GM23248 (cell line): Measurements from ENCODE around the gene ADARB1. TPM values are rescaled to one million over a fixed set of nuclear protein-coding genes. Genes with fewer than 3 reads are reported as not detected.

Experiments
- DNase-seq: peaks from one replicate; pipeline ENCODE4 v3.0.0-alpha.2; 2015
- H2AFZ ChIP-seq: fragments of 200-600 bp; sonication (generic); 2 replicates; pipeline ENCODE4 v1.6.1; 2016; ENCODE audit warnings: antibody characterized with exemption
- H3F3A ChIP-seq: fragments of 200-600 bp; sonication (generic); 2 replicates; pipeline ENCODE4 v1.6.1; 2016; ENCODE audit warnings: mild to moderate bottlenecking, antibody characterized with exemption, mixed run types; ENCODE audit not compliant: insufficient read depth
- H3K27ac ChIP-seq: fragments of 200-600 bp; sonication (generic); 2 replicates; pipeline ENCODE4 v1.5.1; 2016; ENCODE audit warnings: mild to moderate bottlenecking
- H3K27me3 ChIP-seq: fragments of 200-600 bp; sonication (generic); replicated peaks from 2 replicates; pipeline ENCODE4 v1.6.1; 2016; ENCODE audit warnings: mild to moderate bottlenecking; ENCODE audit not compliant: insufficient read depth
- H3K36me3 ChIP-seq: fragments of 200-600 bp; sonication (generic); 2 replicates; pipeline ENCODE4 v1.6.1; 2016; ENCODE audit warnings: low read depth, mild to moderate bottlenecking
- H3K4me1 ChIP-seq: fragments of 200-600 bp; sonication (generic); 2 replicates; pipeline ENCODE4 v1.6.1; 2016; ENCODE audit warnings: mild to moderate bottlenecking; ENCODE audit not compliant: insufficient read depth
- H3K4me2 ChIP-seq: fragments of 200-600 bp; sonication (generic); one replicate; pipeline ENCODE4 v1.6.1; 2016; ENCODE audit warnings: mild to moderate bottlenecking; ENCODE audit not compliant: unreplicated experiment
- H3K4me3 ChIP-seq: fragments of 200-600 bp; sonication (generic); 2 replicates; pipeline ENCODE4 v1.5.1; 2016; ENCODE audit warnings: mild to moderate bottlenecking
- H3K79me2 ChIP-seq: fragments of 200-600 bp; sonication (generic); 2 replicates; pipeline ENCODE4 v1.6.1; 2016; ENCODE audit warnings: mild to moderate bottlenecking; ENCODE audit not compliant: insufficient read depth
- H3K9ac ChIP-seq: fragments of 200-600 bp; sonication (generic); 2 replicates; pipeline ENCODE4 v1.6.1; 2016; ENCODE audit warnings: mild to moderate bottlenecking
- H3K9me2 ChIP-seq: fragments of 200-600 bp; sonication (generic); 2 replicates; pipeline ENCODE4 v1.6.1; 2016; ENCODE audit warnings: mixed run types, mild to moderate bottlenecking, moderate library complexity; ENCODE audit not compliant: insufficient read depth
- H3K9me3 ChIP-seq: fragments of 200-600 bp; sonication (generic); one replicate; pipeline ENCODE4 v1.6.1; 2017; ENCODE audit warnings: low read depth
- H4K20me1 ChIP-seq: fragments of 200-600 bp; sonication (generic); 2 replicates; pipeline ENCODE4 v1.6.0; 2016; ENCODE audit not compliant: insufficient read depth
- EZH2 ChIP-seq: fragments of 200-600 bp; sonication (generic); IDR thresholded peaks from 2 replicates; pipeline ENCODE4 v1.6.1; 2018; ENCODE audit warnings: antibody characterized with exemption, mild to moderate bottlenecking; ENCODE audit not compliant: insufficient read depth, poor library complexity, severe bottlenecking
- EZH2phosphoT487 ChIP-seq: fragments of 200-600 bp; sonication (generic); IDR thresholded peaks from 2 replicates; pipeline ENCODE4 v1.6.1; 2018; ENCODE audit warnings: antibody characterized with exemption, moderate library complexity, mild to moderate bottlenecking, low read depth; ENCODE audit not compliant: insufficient read depth
- WGBS, 2 experiments: methylation state at CpG; one replicate each; pipeline ENCODE4 v1.1.6; 2015 to 2017; ENCODE audit warnings: low lambda C conversion rate in 2 of 2, low coverage in 1 of 2; ENCODE audit errors: missing lambda C conversion rate in 2 of 2; 5-methylcytosine and 5-hydroxymethylcytosine counted together
- in situ Hi-C: fragments of 300-500 bp; cut with MboI; formaldehyde crosslinking; loops from 2 replicates; pipeline ENCODE4 v1.15.0; 2020
- polyA plus RNA-seq: library from polyadenylated mRNA; unstranded; fragments of >200 nt; fragmentation: Nextera tagmentation; extraction: Ambion mirVana; gene quantifications from 2 replicates; pipeline ENCODE4 v1.2.1, GENCODE V29; 2016
- total RNA-seq: library from RNA; depleted of rRNA; stranded (reverse); fragments of >200 nt; shearing (Covaris generic); gene quantifications from 2 replicates; pipeline ENCODE4 v1.2.3, GENCODE V29; 2014

Gene ADARB1
- total and polyA plus RNA-seq, 2 experiments from 2014 or later = 16.3 to 17.4 TPM

DNA sequence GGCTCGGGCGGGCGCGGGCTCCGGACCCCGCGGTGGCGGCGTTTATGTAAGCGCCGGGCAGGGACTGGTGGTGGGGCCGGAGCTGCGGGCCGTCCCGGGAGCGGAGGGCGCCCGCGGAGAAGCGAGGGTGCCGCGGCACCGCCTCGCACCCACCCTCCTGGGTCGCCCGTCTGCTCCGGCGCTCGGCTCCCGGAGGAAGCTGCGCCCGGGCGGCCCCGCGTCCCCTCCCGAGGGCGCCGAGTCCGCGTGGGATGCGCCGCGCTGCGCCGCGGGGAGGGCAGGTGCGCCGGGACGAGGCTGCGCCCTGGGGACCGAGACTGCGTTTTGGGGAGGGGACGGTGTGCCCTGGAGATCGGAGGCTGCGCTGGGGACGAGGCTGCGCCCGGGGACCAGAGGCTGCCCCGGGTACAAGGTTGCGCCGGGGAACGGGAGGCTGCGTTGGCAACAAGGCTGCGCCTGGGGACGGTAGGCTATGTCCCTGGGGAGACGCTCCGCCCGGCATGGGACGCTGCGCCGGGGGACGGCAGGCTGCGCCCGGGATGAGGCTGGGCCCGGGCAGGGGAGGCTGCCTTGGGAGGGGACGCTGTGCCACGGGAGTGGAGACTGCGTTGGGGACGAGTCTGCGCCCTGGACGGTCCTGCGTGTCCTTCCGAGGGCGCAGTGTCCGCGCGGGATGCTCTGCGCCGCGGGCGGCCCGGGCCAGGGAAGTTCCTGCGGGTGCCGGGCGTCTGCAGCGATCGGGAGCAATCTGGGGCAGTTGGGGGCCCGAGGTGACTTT lies 627 bp downstream of the ADARB1 start:
- Histone ChIP-seq H3K4me3 (peak overlapping the region; percentile 79), H3K27ac (peak overlapping the region; percentile 58), H3K9me3 (no peaks in the 10 kb centered on the region), H3K9me2 (no peaks in the 10 kb centered on the region), H4K20me1 (no peaks in the 10 kb centered on the region), H3K4me2 (peak overlapping the region; percentile 98), H3F3A (peaks cover 30% of the 10 kb centered on the region), H3K27me3 (no peaks in the 10 kb centered on the region), H2AFZ (peak overlapping the region; percentile 40), H3K36me3 (no peaks in the 10 kb centered on the region), H3K4me1 (peaks cover 26% of the 10 kb centered on the region), H3K79me2 (peaks cover 50% of the 10 kb centered on the region), H3K9ac (peak overlapping the region; percentile 76)
- WGBS, 2 experiments = 1 to 2% methylated on average over 77 to 79 of the region's 98 CpGs
- TF ChIP-seq EZH2phosphoT487 = no peak
- no peak for TF ChIP-seq EZH2
- DNase-seq = peak; percentile 52
- in situ Hi-C loops = no loop called here

DNA sequence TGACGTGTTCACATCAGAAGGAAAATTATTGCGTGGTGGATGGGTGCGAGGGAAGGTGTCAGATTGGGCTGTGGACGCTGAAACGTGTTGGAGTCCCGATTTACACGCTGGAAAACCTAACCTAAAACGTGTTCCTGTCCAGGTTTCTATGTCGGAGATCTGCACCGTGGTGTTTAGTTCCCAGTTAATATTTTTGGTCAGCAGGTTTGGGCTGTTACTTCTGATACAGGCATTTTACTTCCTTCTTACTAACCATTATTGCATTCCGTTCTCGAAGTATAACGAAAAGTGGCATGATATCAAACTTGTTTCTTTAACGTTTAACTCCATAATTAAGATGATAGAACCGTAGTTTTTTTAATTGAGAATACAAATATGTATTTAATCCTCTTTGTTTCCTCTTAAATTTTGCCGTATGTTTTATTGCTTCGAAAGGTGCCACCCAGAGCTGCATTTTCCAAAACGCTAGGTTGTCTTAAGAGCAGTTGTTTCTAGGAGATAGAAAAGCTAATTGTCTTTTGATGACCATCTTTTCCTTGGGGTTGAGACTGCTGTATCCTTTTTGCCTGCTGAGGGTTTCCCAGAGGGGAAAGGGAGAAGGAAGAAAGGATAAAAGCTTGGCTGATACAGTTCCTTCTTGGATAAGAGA lies 1.3 kb downstream of the ADARB1 start:
- Histone ChIP-seq H4K20me1 (no peaks in the 10 kb centered on the region), H2AFZ (peak overlapping the region; percentile 40), H3F3A (peaks cover 37% of the 10 kb centered on the region), H3K4me1 (peaks cover 28% of the 10 kb centered on the region), H3K79me2 (peaks cover 57% of the 10 kb centered on the region), H3K9me3 (no peaks in the 10 kb centered on the region), H3K4me2 (peak overlapping the region; percentile 98), H3K4me3 (peak overlapping the region; percentile 79), H3K9ac (peak overlapping the region; percentile 76), H3K27ac (peak overlapping the region; percentile 58), H3K36me3 (no peaks in the 10 kb centered on the region), H3K27me3 (no peaks in the 10 kb centered on the region), H3K9me2 (no peaks in the 10 kb centered on the region)
- peak; percentile 34 for DNase-seq
- TF ChIP-seq EZH2phosphoT487 (no peak), EZH2 (no peak)
- in situ Hi-C loops = no loop called here
- WGBS, 2 experiments = 11% methylated on average over 18 of the region's 18 CpGs

DNA sequence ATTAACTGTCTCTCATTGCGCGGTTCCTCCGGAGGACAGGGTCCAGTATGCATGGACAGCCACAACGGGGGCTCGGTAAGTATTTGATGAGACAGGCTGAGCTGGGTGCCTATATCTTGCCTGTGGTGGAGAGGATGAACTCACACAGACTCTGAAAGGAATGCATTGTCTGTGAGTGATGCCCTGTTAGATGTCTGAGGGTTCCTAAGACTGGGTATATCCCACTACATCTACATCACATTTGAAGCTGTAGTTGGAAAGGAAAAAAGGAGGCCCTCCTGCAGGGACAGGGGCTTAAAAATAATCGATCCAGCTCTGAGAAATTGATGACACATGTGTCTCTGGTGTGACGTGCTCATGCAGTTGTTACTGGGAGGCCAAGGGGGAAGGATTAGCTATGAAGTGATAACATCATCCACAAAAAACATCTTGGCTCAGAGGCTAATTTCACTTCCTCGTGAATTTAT lies 1.9 kb downstream of the ADARB1 start:
- Histone ChIP-seq H3K27me3 (no peaks in the 10 kb centered on the region), H3K36me3 (no peaks in the 10 kb centered on the region), H2AFZ (peak overlapping the region; percentile 40), H3F3A (peaks cover 42% of the 10 kb centered on the region), H3K9me3 (no peaks in the 10 kb centered on the region), H3K4me2 (peak overlapping the region; percentile 98), H3K9ac (peak overlapping the region; percentile 76), H4K20me1 (no peaks in the 10 kb centered on the region), H3K79me2 (peaks cover 60% of the 10 kb centered on the region), H3K27ac (peak overlapping the region; percentile 58), H3K4me3 (peak overlapping the region; percentile 79), H3K9me2 (no peaks in the 10 kb centered on the region), H3K4me1 (peaks cover 34% of the 10 kb centered on the region)
- 30 to 32% methylated on average over 8 of the region's 8 CpGs for whole genome bisulfite sequencing, 2 experiments
- DNase-seq = peak; percentile 70
- no peak for TF ChIP-seq EZH2phosphoT487
- TF ChIP-seq EZH2 = no peak
- in situ Hi-C loops = no loop called here

DNA sequence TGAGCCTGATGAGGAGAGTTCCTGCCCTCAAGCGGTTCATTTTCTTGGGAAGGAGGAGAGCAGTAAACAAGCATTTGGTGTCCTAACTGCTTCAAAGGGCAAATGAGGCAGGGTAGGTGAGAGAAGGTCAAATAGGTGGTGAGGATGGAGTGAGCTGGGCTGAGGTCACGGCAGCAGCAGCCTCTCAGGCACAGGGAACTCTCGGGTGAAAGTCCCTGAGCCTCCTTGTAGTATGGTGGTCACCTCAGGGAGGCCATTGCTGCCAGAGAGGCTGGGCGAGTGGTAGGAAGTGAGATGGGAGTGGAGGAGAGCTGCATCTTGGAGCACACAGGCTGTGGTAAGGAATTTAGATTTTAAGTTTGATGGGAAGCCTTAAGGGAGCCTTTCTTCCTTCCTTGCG lies 4.0 kb downstream of the ADARB1 start:
- H3K27me3 ChIP-seq = no peaks in the 10 kb centered on the region
- H3K4me1 ChIP-seq = peaks cover 38% of the 10 kb centered on the region
- H2AFZ ChIP-seq = no peak overlapping the region
- peaks cover 81% of the 10 kb centered on the region for H3K79me2 ChIP-seq
- 88 to 91% methylated on average over 5 of the region's 5 CpGs for WGBS, 2 experiments
- H3K9me2 ChIP-seq = no peaks in the 10 kb centered on the region
- no peak for TF ChIP-seq EZH2
- no peak for TF ChIP-seq EZH2phosphoT487
- in situ Hi-C loops = no loop called here
- no peak overlapping the region for H3K4me3 ChIP-seq
- DNase-seq = no peak
- H4K20me1 ChIP-seq = no peaks in the 10 kb centered on the region
- peak overlapping the region; percentile 58 for H3K27ac ChIP-seq
- H3K36me3 ChIP-seq = no peaks in the 10 kb centered on the region
- peak overlapping the region; percentile 63 for H3K4me2 ChIP-seq
- H3K9me3 ChIP-seq = no peaks in the 10 kb centered on the region
- no peak overlapping the region; the same call in 1 of the 2 replicates for H3K9ac ChIP-seq
- peaks cover 52% of the 10 kb centered on the region for H3F3A ChIP-seq
